Loucy (cell line): ENCODE data around the gene VEZF1.

Experiments
- CTCF ChIP-seq: fragments of 200-600 bp; sonication (generic); conservative IDR thresholded peaks from 2 replicates; pipeline ENCODE4 v1.5.1; 2014; ENCODE audit warnings: mild to moderate bottlenecking, antibody characterized with exemption, low read length
- EZH2phosphoT487 ChIP-seq: fragments of 200-600 bp; IDR thresholded peaks from 2 replicates; pipeline ENCODE4 v1.6.1; 2018; ENCODE audit warnings: antibody characterized with exemption, mild to moderate bottlenecking, moderate library complexity, borderline replicate concordance

DNA sequence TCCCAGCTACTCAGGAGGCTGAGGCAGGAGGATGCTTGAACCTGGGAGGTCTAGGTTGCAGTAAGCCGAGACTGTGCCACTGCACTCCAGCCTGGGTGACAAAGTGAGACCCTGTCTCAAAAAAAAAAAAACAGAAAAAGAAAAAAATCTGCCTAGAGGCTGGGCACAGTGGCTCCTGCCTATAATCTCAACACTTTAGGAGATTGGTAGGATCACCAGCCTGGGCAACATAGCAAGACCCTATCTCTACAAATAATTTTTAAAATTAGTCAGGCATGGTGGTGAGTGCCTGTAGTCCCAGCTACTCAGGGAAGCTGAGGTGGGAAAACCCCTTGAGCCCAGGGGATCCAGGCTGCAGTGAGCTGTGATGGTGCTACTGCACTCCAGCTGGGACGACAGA lies 50.6 kb downstream of the VEZF1 start:
- no peak for TF ChIP-seq CTCF
- no peak for TF ChIP-seq EZH2phosphoT487
